K562 (cell line): ENCODE results near the gene CAMP. TPM values are rescaled to one million over a fixed set of nuclear protein-coding genes. Genes with fewer than 3 reads are reported as not detected.
A peak's percentile ranks its signal among the peaks of the same experiment; 100 is the strongest.

Experiments
- ARID2 ChIP-seq: fragments of 450-650 bp; IDR thresholded peaks from 2 replicates; pipeline ENCODE4 v1.6.1; 2017; ENCODE audit warnings: antibody characterized with exemption, mild to moderate bottlenecking
- KLF1 ChIP-seq: fragments of 450-650 bp; IDR thresholded peaks from 2 replicates; pipeline ENCODE4 v1.6.1; 2016; ENCODE audit warnings: missing genetic modification characterization, missing compliant biosample characterization
- RAD21 ChIP-seq, 2 experiments: fragments of 250-450 bp in 1 of 2; fragments of 450-650 bp in 1 of 2; sonication (Bioruptor Pico) in 1 of 2; formaldehyde crosslinking in 1 of 2; IDR thresholded peaks in 1 of 2; conservative IDR thresholded peaks in 1 of 2; 2 replicates each; pipeline versions ENCODE4 v1.4.0 to v1.8.0; 2020 to 2022; ENCODE audit warnings: mild to moderate bottlenecking in 2 of 2, moderate library complexity in 1 of 2
- SMC3 ChIP-seq: conservative IDR thresholded peaks from 2 replicates; pipeline ENCODE4 v1.6.1; 2011; ENCODE audit warnings: low read depth, low read length, improper control_type of control experiment; ENCODE audit not compliant: insufficient read depth
- STAG1 ChIP-seq: sonication (generic); formaldehyde crosslinking; IDR thresholded peaks from 2 replicates; pipeline ENCODE4 v1.5.0; 2020; ENCODE audit warnings: missing genetic modification reagents, borderline replicate concordance
- ZNF766 ChIP-seq: fragments of 200-800 bp; sonication (Bioruptor generic); conservative IDR thresholded peaks from 2 replicates; pipeline ENCODE4 v1.6.1; 2016; ENCODE audit warnings: missing genetic modification characterization, missing compliant biosample characterization
- polyA plus RNA-seq, 8 experiments: library from polyadenylated mRNA; depleted of rRNA in 4 of 8; stranded (reverse) in 5 of 8; unstranded in 3 of 8; fragments of >200 nt; fragmentation: Nextera tagmentation in 2 of 8; fragmentation: Illumina TruSeq in 1 of 8; extraction: Ambion mirVana in 2 of 8; extraction: Trizol in 1 of 8; gene quantifications; 2 replicates each; pipeline versions ENCODE4 v1.2.1 to v1.2.3, GENCODE V29; 2011 to 2014; ENCODE audit warnings: inconsistent platforms in 1 of 8, missing spikeins in 1 of 8
- total RNA-seq, 7 experiments: library from RNA; depleted of rRNA in 6 of 7; stranded (reverse); fragments of >200 nt in 6 of 7; fragmentation: Illumina TruSeq in 2 of 7; extraction: Trizol in 2 of 7; gene quantifications; 2 replicates each; pipeline versions ENCODE4 v1.2.1 to v1.2.3, GENCODE V29; 2011 to 2021; ENCODE audit warnings: low replicate concordance in 1 of 7
- TF ChIP-seq, protein P1 (sequence below), 2 experiments: fragments of 450-650 bp; formaldehyde crosslinking in 1 of 2; IDR thresholded peaks; 2 replicates each; pipeline versions ENCODE4 v1.4.0 to v1.6.1; 2014 to 2020; ENCODE audit warnings: mild to moderate bottlenecking in 2 of 2, borderline replicate concordance in 1 of 2, low read depth in 1 of 2
- TF ChIP-seq, protein P2 (sequence below), 3 experiments: IDR thresholded peaks in 2 of 3; conservative IDR thresholded peaks in 1 of 3; 2 replicates each; pipeline ENCODE4 v1.5.1; 2011 to 2012; ENCODE audit warnings: low read length in 3 of 3, mild to moderate bottlenecking in 3 of 3, control low read depth in 2 of 3, improper control_type of control experiment in 1 of 3, inconsistent platforms in 1 of 3, low read depth in 1 of 3, mixed read lengths in 1 of 3, moderate library complexity in 1 of 3; ENCODE audit not compliant: insufficient read depth in 2 of 3

CAMP gene
- total and polyA plus RNA-seq, 9 of the 15 experiments (the other 6 are each of a cell fraction or from before 2014, with no cell fraction given), result 0.22 TPM; not detected in 8

DNA sequence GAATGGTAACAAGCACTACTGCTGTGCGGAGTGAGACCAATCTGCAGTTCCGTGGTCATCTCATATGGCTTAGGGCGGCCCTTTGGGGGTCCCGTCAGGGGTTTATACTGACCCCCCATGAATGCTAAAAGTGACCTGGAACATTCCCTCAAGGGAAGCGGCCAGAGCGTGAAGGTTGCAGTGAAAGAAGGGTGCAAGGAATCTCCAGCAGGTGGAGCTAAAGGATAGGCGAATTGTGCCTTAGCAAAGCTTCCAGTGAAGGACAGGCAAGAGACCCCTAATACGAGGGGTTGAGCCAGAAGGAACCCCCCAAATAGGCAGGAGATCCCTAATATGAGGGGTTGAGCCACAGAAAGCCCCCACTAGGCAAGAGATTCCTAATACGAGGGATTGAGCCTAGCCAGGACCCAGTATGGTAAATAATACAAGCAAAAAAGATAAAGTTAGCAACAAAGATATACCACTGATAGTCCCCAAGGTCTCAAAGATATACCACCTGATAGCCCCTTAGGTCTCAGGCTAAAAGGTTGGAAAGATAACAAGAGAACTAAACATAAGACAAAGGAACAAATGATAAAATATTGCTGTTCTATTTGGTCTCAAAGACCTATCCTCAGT lies 50.4 kb downstream of the CAMP start (continued):
- TF ChIP-seq, protein P1, sequence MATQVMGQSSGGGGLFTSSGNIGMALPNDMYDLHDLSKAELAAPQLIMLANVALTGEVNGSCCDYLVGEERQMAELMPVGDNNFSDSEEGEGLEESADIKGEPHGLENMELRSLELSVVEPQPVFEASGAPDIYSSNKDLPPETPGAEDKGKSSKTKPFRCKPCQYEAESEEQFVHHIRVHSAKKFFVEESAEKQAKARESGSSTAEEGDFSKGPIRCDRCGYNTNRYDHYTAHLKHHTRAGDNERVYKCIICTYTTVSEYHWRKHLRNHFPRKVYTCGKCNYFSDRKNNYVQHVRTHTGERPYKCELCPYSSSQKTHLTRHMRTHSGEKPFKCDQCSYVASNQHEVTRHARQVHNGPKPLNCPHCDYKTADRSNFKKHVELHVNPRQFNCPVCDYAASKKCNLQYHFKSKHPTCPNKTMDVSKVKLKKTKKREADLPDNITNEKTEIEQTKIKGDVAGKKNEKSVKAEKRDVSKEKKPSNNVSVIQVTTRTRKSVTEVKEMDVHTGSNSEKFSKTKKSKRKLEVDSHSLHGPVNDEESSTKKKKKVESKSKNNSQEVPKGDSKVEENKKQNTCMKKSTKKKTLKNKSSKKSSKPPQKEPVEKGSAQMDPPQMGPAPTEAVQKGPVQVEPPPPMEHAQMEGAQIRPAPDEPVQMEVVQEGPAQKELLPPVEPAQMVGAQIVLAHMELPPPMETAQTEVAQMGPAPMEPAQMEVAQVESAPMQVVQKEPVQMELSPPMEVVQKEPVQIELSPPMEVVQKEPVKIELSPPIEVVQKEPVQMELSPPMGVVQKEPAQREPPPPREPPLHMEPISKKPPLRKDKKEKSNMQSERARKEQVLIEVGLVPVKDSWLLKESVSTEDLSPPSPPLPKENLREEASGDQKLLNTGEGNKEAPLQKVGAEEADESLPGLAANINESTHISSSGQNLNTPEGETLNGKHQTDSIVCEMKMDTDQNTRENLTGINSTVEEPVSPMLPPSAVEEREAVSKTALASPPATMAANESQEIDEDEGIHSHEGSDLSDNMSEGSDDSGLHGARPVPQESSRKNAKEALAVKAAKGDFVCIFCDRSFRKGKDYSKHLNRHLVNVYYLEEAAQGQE (IDR thresholded peaks at IDR 0.05; ENCODE audit: borderline replicate concordance), result peak; percentile 76
- TF ChIP-seq, protein P1 (CRISPR knock-in tag; IDR thresholded peaks at IDR 0.05; ENCODE audit: low read depth), result no peak
- TF ChIP-seq ZNF766 (CRISPR knock-in tag), result no peak
- peak; percentile 23; the same call in 1 of the 2 replicates for TF ChIP-seq ARID2
- TF ChIP-seq, protein P2, sequence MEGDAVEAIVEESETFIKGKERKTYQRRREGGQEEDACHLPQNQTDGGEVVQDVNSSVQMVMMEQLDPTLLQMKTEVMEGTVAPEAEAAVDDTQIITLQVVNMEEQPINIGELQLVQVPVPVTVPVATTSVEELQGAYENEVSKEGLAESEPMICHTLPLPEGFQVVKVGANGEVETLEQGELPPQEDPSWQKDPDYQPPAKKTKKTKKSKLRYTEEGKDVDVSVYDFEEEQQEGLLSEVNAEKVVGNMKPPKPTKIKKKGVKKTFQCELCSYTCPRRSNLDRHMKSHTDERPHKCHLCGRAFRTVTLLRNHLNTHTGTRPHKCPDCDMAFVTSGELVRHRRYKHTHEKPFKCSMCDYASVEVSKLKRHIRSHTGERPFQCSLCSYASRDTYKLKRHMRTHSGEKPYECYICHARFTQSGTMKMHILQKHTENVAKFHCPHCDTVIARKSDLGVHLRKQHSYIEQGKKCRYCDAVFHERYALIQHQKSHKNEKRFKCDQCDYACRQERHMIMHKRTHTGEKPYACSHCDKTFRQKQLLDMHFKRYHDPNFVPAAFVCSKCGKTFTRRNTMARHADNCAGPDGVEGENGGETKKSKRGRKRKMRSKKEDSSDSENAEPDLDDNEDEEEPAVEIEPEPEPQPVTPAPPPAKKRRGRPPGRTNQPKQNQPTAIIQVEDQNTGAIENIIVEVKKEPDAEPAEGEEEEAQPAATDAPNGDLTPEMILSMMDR (IDR thresholded peaks at IDR 0.05 in 2 of 3, conservative IDR thresholded peaks at IDR 0.05 in 1 of 3; ENCODE audit: insufficient read depth in 2 of 3, low read depth in 1 of 3, low read length in 3 of 3), result peak; percentile 73 to 75 (median 75)
- peak; percentile 70 to 81 for TF ChIP-seq RAD21 (CRISPR knock-in tag; conservative IDR thresholded peaks at IDR 0.05 in 1 of 2, IDR thresholded peaks at IDR 0.05 in 1 of 2)
- TF ChIP-seq STAG1 (CRISPR knock-in tag), result peak; percentile 28; the same call in 1 of the 2 replicates
- no peak for TF ChIP-seq KLF1
- TF ChIP-seq SMC3, result peak; percentile 48; the same call in 1 of the 2 replicates
- TF ChIP-seq, all 486 proteins: peak for 8
